NCI-H526 (cell line): ENCODE data around the gene ODAD4.
A peak's percentile ranks its signal among the peaks of the same experiment; 100 is the strongest.

Source experiments
- DNase-seq, 2 experiments: peaks; one replicate each; lab custom pipeline; 2025; lab: John Stamatoyannopoulos, UW

Gene ODAD4

DNA sequence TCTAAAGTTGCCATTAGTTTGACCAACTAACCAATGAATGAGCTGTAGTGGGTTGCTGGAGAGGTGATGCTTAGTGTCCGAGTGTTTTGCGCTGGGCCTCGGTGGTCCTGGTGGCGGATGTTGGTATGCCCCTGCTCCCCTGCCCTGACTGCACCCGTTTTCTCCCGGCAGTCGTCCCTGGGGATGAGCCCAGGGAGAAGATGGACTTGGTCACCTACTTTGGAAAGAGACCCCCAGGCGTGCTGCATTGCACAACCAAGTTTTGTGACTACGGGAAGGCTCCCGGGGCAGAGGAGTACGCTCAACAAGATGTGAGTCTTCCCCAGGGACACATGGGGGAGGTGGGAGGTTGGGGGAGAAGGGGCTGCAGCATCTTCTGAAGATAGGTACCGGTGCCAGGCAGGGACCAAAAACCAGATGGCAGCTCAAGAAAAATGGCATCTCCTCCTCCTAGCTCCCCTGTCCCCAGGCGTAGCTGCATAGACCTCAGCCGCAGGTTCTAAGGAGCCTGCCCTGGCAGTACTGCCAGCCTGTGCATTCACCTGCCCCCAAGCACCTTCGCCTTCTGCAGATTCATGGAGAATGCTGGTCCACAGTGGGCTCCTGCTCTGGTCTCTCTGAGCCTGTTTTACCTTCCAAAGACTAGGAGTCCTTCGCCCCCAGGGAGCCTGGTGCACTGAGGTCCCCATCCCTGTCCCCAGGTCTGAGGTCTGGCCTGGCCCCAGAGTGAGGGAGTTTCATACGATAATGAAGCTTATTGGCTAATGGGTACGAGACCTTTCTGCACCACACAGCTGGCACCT lies 41.5 kb downstream of the ODAD4 start:
- DNase-seq: no peak

DNA sequence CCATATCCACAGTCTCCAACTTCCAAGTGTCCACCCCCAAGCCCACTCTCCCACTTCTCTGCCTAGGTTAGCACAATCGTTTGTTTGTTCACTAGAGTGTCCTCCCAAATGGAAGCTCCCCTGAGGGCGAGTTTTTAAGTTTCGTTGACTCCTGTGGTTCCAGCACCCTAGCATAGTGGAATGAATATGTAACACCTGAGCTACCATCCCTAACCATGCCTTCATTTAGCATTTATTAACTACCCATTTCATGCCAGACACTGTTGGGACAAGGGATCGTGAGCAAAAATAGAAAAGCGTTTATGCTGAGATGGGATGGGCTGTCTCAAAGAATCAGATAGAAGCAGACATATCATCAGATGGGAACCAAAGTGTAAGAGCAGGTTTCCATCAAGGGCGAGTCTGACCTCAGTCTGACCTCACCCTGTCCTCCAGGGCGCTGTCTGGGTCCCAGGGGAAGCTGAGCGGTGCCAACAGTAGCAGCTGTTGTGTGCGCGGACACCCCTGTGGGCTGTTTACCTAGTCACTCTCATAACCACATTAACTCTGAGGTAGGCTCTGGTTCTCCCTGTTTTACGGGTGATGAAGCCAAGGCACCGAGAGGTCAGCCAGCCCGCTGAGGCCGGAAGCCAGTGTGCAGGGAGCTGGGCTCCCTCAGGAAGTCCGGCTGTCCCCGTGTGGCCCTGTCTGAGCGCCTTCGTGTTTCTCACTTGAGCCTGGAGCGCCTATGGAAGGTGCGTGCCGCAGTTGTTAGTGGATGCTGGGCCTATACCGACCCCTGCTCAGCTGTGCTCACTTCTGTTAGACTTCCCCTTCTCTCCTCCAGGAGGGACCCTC lies 42.4 kb downstream of the ODAD4 start:
- peak; percentile 39 to 68 for DNase-seq

DNA sequence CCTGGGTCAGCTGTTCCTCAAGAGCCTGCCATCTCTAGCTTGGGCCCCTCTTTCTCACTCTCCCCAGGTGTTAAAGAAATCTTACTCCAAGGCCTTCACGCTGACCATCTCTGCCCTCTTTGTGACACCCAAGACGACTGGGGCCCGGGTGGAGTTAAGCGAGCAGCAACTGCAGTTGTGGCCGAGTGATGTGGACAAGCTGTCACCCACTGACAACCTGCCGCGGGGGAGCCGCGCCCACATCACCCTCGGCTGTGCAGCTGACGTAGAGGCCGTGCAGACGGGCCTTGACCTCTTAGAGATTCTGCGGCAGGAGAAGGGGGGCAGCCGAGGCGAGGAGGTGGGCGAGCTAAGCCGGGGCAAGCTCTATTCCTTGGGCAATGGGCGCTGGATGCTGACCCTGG lies 43.0 kb downstream of the ODAD4 start:
- no peak for DNase-seq

DNA sequence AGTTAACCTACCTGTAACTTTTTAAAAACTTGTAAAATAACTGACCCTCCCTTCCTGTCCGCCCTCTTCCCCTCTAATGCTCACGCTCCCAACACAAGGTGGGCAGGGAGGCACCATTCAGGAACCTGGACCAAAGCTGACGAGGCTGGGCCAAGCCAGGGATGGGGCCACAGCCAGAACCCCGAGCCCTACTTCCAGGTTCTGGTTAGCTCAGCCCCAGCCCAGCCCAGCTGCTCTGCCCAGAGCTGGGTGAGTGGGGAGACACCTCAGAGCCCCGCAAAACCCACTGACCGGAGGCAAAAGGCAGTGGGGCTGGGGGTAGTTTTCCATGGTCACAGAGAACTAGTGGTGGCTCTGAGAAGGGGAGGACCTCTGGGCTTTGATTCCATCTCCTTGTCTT lies 43.6 kb downstream of the ODAD4 start:
- no peak for DNase-seq

DNA sequence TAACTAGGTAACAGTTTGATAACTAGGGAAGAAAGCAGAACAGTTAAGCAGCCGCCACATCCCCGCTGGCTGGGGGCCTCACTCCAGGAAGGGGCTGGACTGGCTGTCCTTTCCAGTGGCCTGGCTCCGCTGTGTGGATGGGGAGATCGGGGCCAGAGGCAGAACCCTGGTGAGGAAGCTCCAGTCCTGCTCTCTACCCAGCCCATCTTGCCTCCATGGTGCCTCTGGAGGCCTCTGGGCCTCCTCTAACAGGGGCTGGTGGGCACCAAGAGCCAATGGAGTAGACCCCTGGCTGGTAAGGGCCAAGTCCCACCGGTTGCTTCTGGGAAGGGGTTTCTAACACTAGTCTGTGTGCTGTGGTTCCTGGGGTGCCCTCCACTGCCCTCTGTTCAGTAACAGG lies 44.2 kb downstream of the ODAD4 start:
- DNase-seq: no peak

DNA sequence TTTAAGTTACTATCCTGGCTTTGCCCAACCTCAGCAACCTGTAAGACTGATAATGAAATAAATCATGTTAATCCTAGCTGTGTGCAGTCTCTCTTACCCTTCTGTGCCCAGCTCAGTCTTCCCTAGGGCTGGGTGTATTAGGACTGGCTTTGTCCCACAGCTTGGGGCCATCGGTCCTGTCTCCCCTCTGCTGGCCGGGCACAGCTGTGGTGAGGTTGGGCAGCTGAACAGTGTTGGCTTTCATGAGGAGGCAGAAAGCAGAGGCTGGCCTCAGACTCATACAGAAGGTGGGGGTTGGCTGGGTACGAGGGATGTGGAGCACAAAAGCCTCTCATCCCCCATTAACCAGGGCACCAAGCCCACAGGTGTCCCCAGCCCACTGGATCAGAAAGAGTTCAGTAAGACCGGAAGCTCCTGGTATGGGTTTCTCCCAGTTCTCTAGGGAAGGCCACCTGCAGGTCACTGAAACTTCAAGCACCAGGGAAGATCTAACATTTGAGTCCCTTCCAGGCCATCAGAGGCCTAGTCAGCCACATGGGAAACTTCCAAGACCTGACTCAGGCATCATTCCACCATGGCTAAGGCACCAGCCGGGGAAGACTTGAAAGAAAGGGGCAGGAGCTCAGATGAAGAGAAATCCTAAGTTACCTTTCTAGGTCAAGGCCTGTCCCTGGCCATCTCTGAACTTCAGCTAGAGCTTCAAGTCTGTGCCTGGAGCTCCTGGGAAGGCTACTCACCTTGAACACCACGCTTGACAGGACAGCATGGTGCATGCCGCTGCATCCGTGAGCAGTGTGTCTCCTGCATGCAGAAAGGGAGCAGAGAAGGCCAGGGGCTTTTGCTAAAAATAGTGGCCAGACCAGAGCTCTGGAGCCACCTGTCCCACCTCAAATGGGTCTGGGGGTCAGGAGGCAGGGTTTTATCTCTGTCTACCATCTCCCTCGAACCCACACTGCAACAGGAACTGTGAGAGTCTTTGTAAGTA lies 45.0 kb downstream of the ODAD4 start:
- no peak for DNase-seq

DNA sequence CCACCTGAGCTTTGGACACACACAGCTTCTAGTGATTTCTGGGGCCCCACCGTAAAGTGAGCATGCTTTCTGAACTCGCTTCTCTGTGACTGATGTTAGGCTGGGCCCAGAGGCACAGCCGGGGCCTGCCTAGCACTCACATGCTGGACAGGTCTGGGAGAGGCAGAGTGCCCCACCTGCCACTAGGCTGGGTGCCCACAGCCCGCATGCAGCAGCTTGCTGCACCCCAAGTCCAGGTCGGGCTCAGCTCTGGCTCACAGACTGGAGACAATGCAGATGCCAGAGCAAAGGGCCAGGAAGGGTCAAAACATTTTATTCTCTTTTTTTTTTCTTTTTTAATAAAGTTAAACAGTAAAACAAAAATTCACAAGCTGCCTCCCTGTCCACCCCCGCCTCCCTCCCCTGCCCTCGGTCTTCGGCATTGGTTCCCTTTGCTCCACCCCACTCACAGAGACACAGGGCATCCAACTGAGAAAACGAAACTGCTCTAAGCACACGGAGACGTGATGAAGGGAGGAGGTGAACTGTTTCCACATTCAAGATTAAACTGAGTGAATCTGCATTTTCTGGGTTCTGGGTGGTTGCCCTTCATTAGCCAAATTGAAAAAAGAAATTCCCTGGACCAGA lies 45.8 kb downstream of the ODAD4 start:
- no peak for DNase-seq

DNA sequence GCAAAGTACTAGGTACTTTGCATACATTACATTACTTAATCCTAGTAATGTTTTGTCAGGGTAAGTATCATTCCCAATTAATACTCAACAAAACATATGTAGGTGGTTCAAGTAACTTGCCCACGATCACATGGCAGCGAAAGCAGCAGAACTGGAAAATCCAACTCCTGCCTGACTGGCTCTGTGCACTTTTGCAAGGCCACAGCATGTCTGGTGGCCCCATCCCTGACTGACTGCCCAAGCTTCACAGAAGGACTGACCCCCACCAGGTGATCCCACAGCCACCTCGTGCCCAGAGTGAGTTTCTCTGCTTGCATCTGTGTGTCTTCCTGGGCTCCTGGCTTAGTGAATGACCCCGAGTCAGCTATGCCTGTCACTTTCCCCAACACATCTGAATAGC lies 47.6 kb downstream of the ODAD4 start:
- DNase-seq: no peak

DNA sequence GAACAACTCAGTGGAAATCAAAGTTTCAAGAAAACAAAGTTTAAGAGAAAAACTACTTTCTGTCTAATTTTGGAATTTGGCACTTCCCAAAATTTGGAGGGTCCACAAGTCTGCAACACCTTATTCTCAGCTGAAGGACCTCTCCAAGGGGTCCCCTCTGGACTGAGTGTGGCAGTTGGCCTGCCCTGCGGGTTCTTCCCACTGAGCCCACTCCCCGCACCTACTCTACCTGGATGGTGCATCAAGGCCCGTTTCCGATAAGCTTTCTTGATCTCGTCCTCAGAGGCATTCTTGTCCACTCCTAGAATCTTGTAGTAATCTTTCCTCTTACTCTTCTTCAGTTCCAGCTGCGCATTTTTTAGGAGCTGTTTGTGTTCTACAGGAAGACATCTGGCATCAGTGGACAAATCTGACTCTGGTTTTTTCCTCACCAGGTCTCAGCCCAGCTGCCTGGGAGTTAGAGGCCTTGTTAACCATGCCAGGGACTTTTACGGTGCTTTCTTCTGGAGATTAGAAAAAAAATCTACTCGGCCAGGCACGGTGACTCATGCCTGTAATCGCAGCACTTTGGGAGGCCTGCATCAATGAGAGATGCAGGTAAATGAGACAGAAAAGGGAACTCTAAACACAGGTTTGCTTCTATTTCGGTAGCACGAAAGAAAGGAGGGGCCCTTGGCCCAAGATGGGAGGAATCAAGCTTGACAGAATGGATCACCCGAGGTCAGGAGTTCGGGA lies 51.8 kb downstream of the ODAD4 start:
- DNase-seq: no peak

DNA sequence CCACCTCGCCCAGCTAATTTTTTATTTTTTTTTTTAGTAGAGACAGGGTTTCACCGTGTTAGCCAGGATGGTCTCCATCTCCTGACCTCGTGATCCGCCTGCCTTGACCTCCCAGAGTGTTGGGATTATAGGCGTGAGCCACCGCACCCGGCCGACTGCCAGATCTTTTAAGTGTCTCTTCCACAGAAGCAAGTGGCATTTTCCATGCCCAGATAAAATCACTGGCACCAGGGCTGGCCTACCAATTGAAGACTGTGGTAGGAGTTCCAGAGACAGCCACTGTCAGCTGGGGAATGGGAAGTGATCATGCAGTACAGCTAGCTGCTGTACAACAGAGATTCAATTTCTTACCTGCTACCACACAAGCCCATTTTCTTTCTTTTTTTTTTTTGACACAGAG lies 54.0 kb downstream of the ODAD4 start:
- DNase-seq: no peak

DNA sequence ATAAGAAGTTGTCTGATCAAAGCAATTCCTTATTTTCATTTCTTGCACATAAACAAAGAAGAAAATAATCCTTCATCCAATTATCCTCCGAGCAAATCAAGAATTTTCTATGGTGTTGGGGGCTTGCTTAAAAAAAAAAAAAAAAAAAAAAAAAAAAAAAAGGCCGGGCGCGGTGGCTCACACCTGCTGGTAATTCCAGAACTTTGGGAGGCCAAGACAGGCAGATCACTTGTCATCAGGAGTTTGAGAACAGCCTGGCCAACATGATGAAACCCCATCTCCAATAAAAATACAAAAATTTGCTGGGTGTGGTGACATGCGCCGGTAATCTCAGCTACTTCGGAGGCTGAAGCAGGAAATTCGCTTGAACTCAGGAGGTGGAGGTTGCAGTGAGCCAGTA lies 55.5 kb downstream of the ODAD4 start:
- DNase-seq: no peak

DNA sequence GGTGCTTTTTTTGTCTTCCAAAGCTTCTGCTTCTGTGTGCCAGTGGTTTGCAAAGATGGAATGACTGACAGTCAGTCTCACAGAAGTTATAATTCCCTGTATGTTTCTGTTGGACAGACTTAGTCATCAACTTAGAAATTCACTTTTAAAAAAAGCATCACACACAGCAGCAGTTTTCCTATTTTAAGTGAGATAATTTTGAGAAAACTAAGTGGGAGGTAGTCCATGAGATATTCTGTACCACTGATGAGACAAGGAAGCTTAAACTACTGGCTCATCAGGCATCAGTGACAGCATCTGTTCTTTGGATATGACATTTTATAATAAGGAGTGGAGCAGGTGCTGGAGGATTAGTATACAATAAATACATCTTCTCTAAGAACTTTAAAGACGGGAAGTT lies 56.2 kb downstream of the ODAD4 start:
- no peak for DNase-seq

DNA sequence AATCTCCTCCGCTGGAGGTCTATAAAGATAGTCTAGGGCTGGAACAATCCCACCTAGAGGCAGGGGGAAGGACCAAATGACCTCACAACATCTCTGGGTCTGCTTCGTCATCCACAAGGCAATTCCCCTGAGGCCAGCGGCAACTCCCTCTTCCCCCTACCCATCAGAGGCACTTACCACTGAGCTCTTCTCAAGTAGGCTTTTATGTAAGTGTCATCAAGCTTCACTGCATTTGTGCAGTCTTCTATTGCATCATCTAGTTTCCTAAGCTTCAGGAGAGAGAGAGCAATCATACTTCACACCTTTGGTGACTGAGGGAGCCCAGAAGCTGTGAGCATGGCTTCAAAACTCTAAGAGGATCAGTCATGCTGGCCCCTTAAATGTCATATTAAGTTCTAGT lies 57.2 kb downstream of the ODAD4 start:
- DNase-seq: no peak

DNA sequence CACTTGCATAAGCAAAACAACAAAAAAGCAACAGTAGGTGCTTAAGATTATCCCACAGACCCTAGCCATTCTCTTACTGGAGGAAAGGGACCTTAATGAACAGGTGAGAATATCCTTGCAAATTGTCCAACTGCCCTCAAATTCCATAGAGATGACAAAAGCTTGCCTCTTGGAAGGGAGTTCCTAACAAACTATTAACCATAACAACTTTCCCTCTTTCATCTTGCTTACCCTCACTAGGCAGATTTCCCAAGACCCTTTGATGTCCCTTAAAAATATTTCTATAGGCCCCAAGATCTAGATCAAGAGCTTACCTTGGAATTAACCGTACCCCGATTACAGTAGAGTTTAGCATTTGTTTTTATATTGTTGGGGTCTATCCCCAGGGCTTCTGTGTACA lies 58.0 kb downstream of the ODAD4 start:
- no peak for DNase-seq

DNA sequence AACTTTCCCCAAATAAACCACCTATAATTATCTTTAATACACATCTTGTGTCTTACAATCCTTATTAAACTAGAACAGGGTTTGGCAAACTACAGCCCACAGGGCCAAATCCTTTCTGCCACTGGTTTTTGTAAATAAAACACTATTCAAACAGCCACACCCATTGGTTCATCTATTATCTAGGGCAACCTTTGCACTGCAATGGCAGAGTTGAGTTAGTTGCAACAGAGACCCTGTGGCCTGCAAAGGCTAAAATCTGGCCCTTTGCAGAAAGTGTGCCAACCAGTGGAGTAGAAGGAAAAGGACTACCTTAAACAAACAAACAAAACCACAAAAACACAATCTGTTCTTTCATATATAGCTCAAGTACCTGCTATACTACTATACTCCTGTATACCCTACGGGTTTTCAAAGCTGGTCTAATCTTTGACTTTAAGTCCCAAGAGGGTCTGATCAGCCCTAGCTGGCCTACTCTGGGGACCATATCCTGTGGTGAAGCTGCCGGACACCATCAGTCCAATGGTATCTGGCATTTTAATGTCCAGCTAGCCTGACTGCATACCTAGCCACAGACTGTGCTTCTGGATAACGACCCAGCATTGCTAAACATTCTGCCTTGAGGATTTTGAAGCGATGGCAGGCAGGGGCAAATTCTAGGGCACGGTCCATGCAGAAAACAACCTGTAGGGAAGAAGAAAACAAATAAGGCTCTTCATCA lies 59.4 kb downstream of the ODAD4 start:
- DNase-seq: no peak

DNA sequence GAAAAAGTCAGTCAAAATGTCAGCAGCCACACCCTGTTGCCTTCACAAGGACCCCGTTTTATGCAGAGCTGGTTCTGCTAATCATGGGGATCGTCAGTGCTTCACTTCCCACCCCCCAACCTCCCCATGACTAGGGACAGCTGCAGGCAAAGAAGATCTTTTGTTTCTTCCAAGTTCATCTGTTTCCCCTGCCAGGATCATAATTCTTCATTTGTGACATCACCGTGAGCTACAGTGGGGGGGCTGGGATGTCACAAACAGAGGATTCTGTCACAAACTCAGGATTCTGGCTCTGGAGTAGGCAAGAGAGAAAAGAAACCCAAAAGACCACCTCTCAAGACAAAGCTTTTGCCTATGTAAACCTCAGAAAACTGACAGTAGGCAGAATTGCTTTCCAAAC lies 62.2 kb downstream of the ODAD4 start:
- DNase-seq: no peak

DNA sequence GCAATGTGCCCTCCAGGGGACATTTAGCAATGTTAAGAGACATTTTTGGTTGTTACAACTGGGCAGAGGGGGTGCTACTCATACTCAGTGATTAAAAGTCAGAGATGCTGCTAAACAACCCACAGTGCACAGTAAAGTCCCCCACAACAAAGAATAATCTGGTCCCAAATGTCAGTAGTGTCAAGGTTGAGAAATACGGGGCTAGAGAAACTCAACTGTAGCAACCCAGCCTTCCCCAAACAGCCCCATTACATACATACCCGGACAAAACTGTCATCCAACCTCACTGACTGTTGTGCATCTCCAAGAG lies 66.4 kb downstream of the ODAD4 start:
- no peak for DNase-seq

DNA sequence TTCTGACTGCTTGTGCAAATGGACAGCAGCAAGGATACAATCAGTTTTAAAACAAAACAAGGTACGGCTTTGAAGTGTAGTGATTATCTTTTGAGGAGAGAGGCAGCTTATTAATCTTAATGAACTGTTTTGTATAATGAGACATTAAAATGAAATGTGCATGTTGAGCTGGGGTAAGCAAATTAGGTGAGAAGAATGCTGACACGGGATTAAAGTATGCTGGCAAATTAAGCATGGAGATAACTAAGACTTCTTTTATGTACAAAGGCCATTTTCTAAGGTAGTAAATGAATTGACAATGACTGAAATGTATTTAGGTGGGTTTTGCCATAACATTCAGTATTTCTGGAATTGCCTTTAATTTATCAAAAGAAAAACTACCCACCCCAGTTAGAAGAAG lies 68.1 kb downstream of the ODAD4 start:
- no peak for DNase-seq

DNA sequence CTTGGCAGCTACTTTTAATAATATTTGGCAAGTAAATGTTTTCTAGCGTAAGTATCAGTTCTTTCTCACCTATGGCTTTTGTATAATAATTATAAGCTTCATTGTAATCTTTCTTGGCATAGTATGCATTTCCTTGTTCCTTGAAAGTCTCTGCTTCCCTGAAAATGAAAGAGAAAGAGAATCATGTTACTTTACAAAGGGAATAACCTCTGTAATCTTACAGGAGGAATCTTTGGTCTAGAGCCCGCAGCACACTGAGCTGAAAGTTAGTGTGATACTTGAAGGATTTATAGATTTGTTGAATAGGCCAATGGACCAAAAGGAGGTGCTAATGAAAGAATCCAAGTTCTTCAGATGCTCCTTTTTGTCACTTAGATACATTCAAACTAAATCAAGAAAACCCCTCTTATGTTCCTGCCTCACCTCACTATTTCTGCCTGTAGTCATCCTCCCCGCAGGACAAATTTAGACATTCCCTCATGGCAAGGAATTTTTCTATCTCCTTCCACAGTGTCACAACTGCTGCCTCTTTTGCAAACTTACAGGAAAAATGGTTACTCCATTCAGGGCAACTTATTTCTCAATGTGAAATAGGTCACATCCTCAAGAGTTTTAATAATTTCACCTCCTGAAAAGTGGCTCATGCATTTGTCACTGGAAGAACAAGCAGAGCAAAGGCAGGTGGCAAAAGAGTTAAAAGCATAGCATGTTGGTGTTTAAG lies 70.2 kb downstream of the ODAD4 start:
- no peak for DNase-seq

DNA sequence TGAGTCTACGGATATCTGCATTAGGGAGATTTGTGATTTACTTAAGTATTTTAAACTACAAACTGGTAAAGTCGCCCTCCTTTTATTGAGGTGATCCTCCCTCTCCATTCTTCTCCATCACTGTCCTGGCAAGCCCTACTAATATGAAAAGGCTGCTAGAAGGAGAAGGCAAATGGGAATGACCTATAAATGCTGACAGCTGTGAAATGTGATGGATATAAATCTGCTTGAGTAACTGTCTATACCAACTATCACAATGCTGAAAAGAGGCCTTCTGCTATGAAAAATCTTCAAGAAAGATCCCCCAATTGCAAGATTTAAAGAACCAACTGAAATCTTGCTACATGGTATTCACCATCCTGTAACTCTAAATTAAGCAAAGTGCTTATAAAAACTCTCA lies 71.3 kb downstream of the ODAD4 start:
- no peak for DNase-seq
